Vagina (tissue), 2 donors: ENCODE data around the gene OBSL1. TPM values are rescaled to one million over a fixed set of nuclear protein-coding genes. Genes with fewer than 3 reads are reported as not detected.

Source experiments
- DNase-seq, 2 donors: peaks; one replicate each; pipeline ENCODE4 v3.0.0-alpha.2; 2017; ENCODE audit errors: extremely low spot score in 2 of 2
- H3K27ac ChIP-seq: fragments of 200-600 bp; sonication (generic); one replicate; pipeline ENCODE4 v1.5.1; 2019
- H3K27me3 ChIP-seq: fragments of 200-600 bp; sonication (generic); one replicate; pipeline ENCODE4 v1.5.1; 2019
- H3K36me3 ChIP-seq, 2 donors: fragments of 200-600 bp; sonication (generic); one replicate each; pipeline ENCODE4 v1.5.1; 2017 to 2019
- H3K4me1 ChIP-seq: fragments of 200-600 bp; sonication (generic); one replicate; pipeline ENCODE4 v1.5.1; 2019
- H3K4me3 ChIP-seq, 2 donors: fragments of 200-600 bp; sonication (generic); 1 replicate in 1 of 2; 2 replicates in 1 of 2; pipeline ENCODE4 v1.5.1; 2016 to 2019
- H3K9me3 ChIP-seq: fragments of 200-600 bp; sonication (generic); one replicate; pipeline ENCODE4 v1.5.1; 2019
- POLR2A ChIP-seq, 2 donors: fragments of 450-650 bp; IDR thresholded peaks; one replicate each; pipeline ENCODE4 v1.6.1; 2017; ENCODE audit warnings: antibody characterized with exemption in 2 of 2, mild to moderate bottlenecking in 2 of 2, moderate library complexity in 2 of 2
- POLR2AphosphoS5 ChIP-seq, 2 donors: sonication (generic); formaldehyde crosslinking; IDR thresholded peaks; one replicate each; pipeline ENCODE4 v1.9.0; 2017; ENCODE audit warnings: antibody characterized with exemption in 2 of 2, mild to moderate bottlenecking in 2 of 2, low read depth in 1 of 2; ENCODE audit not compliant: insufficient read depth in 1 of 2
- intact Hi-C: fragments of 100-400 bp; cut with DNase I; formaldehyde crosslinking; loops from one replicate; pipeline ENCODE4 v1.15.1; 2023
- total RNA-seq: library from RNA; depleted of rRNA; stranded (reverse); fragments of >200 nt; gene quantifications from one replicate; pipeline ENCODE4 v1.2.3, GENCODE V29; 2016
- TF ChIP-seq, protein P1 (sequence below), 3 experiments: fragments of 450-650 bp in 2 of 3; fragments of 200-600 bp in 1 of 3; sonication (generic) in 1 of 3; IDR thresholded peaks; one replicate each; pipeline ENCODE4 v1.5.1; 2017 to 2019; ENCODE audit warnings: antibody characterized with exemption in 3 of 3, mild to moderate bottlenecking in 2 of 3, moderate library complexity in 2 of 3

The OBSL1 gene
- total RNA-seq, 1 donor from 2014 or later: 53.0 TPM

DNA sequence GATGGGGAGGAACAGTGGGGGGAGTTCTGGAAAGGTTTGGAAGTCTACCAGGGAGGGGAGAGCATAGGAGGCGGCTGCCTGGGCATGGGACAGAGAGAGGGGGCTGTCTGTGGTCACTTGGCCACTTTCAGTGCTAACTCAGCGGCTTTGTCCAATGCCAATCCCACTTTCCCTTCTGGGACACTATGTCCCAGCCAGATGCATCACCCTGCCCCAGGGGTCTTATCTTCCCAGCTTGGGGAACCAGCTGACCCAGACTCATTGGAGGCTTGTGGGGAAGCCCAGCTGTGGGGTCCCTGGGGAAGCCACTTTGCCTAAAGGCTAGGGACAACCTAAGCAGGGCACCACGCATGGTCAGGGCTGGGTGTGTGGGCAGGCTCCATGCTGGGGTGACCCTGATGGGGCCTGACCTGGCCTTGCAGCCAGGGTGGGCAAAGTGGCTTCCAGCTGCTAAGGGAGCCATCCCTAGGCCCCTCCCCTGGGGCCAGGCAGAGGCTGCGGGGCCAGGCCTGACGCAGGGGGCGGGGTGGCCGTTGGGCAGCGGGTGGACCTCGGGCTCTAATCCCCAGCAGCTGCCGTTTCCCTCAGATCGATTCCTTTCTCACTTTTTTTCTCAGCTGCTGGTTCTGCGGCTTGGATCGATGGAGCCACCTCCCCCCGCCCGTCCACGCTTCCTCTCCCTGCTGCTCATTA, 58.7 kb downstream of the OBSL1 start:
- TF ChIP-seq, protein P1, sequence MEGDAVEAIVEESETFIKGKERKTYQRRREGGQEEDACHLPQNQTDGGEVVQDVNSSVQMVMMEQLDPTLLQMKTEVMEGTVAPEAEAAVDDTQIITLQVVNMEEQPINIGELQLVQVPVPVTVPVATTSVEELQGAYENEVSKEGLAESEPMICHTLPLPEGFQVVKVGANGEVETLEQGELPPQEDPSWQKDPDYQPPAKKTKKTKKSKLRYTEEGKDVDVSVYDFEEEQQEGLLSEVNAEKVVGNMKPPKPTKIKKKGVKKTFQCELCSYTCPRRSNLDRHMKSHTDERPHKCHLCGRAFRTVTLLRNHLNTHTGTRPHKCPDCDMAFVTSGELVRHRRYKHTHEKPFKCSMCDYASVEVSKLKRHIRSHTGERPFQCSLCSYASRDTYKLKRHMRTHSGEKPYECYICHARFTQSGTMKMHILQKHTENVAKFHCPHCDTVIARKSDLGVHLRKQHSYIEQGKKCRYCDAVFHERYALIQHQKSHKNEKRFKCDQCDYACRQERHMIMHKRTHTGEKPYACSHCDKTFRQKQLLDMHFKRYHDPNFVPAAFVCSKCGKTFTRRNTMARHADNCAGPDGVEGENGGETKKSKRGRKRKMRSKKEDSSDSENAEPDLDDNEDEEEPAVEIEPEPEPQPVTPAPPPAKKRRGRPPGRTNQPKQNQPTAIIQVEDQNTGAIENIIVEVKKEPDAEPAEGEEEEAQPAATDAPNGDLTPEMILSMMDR (IDR thresholded peaks at IDR 0.05): no peak
- no peak for TF ChIP-seq POLR2A (IDR thresholded peaks at IDR 0.05)
- no peak for TF ChIP-seq POLR2AphosphoS5 (IDR thresholded peaks at IDR 0.05; ENCODE audit: insufficient read depth in 1 of 2, low read depth in 1 of 2)
- no peaks in the 10 kb centered on the region for H3K27me3 ChIP-seq
- H3K4me1 ChIP-seq: peaks cover 32% of the 10 kb centered on the region
- no peaks in the 10 kb centered on the region for H3K36me3 ChIP-seq
- no peaks in the 10 kb centered on the region for H3K9me3 ChIP-seq
- H3K4me3 ChIP-seq: no peak overlapping the region
- intact Hi-C loops: no loop called here
- no peak overlapping the region for H3K27ac ChIP-seq
- DNase-seq: no peak

DNA sequence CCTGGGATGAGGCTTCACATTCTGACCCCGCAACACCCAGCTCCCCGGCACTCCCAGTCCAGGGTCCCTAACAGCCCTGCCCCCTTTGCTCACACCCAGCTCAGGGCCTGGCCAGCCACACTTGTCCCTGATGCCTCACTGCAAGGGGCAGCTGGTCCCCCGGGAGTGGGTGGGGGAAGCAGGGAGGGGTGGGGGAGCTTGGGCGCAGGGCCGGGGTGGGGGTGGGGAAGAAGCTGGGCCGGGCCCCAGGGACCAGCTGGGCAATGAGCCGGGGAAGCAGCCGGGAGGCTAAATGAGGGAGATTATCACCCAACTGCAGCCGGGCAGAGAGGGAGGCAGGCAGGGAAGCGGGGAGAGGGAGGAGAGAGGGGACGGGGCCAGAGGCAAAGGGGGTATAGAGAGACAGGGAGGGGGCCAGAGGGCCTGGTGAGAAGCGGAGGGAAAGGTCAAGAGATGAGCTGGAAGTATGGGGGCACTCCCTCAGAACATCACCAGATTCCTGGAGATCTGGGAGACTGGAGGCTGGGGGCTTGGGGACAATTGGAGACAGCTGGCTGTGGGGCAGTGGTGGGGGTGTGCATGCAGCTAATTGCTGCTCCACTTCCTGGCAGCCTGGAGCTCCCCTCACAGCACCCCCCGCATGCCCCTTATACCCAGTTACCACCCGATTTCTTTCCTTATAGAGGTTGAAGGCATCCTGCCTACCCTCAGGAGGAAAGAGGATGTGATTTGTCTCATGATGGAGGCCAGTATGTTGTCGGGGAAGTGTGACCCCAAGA, 59.6 kb downstream of the OBSL1 start:
- peaks cover 0 to 5% of the 10 kb centered on the region in 2 donors for H3K36me3 ChIP-seq
- TF ChIP-seq, protein P1 (IDR thresholded peaks at IDR 0.05): no peak
- no peak for TF ChIP-seq POLR2AphosphoS5 (IDR thresholded peaks at IDR 0.05; ENCODE audit: insufficient read depth in 1 of 2, low read depth in 1 of 2)
- TF ChIP-seq POLR2A (IDR thresholded peaks at IDR 0.05): no peak
- no peak overlapping the region for H3K4me3 ChIP-seq
- no peak overlapping the region for H3K27ac ChIP-seq
- intact Hi-C loops: no loop called here
- no peaks in the 10 kb centered on the region for H3K9me3 ChIP-seq
- no peaks in the 10 kb centered on the region for H3K27me3 ChIP-seq
- DNase-seq: no peak
- peaks cover 27% of the 10 kb centered on the region for H3K4me1 ChIP-seq

DNA sequence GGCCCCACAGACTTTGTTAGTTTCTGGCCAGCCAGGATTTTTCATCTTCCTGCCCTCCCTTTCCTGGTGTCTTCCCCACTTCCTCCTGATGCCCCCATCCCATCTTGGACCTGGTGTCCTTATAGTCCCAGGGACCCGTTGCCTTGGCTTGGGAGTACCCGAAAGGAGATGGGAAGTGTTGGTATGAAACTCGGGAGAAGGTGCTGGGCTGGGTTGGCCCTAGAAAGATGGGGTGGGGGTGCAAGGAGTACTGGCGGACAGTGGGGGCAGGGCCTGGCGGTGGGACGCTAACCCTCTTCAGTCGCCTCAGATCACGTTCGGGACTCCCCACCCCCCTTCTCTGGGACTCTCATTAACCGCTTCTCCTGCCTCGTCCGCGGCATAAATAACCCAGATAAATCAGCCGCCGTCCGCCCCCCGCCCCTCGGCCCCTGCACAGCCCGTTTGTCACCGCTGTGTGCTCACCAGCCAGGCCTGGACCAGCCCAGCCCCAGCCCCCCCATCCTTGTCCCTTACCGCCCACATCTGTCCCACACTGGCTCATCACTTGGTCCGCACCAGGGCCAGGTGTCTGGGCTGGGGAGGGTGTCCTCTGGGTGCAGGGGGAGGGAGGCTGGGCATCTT, 60.7 kb downstream of the OBSL1 start:
- Histone ChIP-seq H3K36me3 (peaks cover 0 to 16% of the 10 kb centered on the region in 2 donors), H3K4me1 (peaks cover 27% of the 10 kb centered on the region), H3K4me3 (no peak overlapping the region), H3K27me3 (no peaks in the 10 kb centered on the region), H3K27ac (peak overlapping the region; percentile 24), H3K9me3 (no peaks in the 10 kb centered on the region)
- TF ChIP-seq POLR2A (IDR thresholded peaks at IDR 0.05): no peak
- TF ChIP-seq, protein P1 (IDR thresholded peaks at IDR 0.05): no peak
- TF ChIP-seq POLR2AphosphoS5 (IDR thresholded peaks at IDR 0.05; ENCODE audit: insufficient read depth in 1 of 2, low read depth in 1 of 2): no peak
- intact Hi-C loops: no loop called here
- DNase-seq: no peak

DNA sequence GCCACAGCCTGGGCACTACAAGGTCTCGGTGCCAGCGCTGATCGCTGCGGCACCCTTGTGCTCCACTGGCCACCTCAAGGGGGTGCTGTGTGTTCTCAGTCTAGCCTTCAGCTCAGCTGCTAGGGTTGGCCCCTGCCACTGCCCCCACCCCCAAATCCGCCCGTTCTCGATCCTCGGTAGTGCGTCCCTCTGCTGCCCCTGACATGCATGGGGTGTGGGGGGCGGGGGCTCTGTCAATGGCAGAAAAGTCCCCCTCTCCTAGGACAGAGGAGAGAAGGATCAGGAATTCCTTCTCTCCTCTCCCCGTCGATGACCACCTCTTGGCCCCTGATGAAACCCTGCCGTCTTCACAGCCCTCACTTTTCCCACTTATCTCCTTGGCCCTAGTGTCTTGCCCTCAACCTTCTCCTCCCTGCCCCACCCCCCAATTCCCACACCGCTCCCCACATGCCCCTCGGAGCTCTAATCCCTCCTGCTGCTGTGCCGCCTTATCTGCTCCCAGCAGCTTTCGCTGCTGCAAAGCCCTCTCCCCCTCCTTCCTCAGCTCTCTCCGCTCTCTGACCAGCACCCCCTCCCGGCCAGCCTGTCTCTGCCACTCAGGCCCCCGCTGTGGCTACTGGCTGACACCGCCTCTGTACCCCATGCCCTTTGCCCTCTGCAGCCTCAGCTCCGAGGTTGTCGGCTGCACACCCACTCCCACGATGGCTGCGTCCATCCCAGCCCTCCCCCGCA, 61.4 kb downstream of the OBSL1 start:
- peak overlapping the region; percentile 24 for H3K27ac ChIP-seq
- H3K27me3 ChIP-seq: no peaks in the 10 kb centered on the region
- H3K36me3 ChIP-seq: peaks cover 0 to 20% of the 10 kb centered on the region in 2 donors
- intact Hi-C loops: no loop called here
- no peaks in the 10 kb centered on the region for H3K9me3 ChIP-seq
- DNase-seq: no peak
- TF ChIP-seq, protein P1 (IDR thresholded peaks at IDR 0.05): peak in 2 of 3 experiments; percentile 37 to 44
- TF ChIP-seq POLR2AphosphoS5 (IDR thresholded peaks at IDR 0.05; ENCODE audit: insufficient read depth in 1 of 2, low read depth in 1 of 2): no peak
- H3K4me3 ChIP-seq: peak overlapping the region; percentile 28 to 41
- H3K4me1 ChIP-seq: peaks cover 27% of the 10 kb centered on the region
